ENCODE measurements around the gene CMIP. TPM values are rescaled to one million over a fixed set of nuclear protein-coding genes. Genes with fewer than 3 reads are reported as not detected.

The CMIP gene
- total RNA-seq, 6 experiments from 2014 or later: 12.2 to 23.0 (median 16.5) TPM

GRCh38 chr16:81519301-81520150, 74.9 kb downstream of the CMIP start:
- Histone ChIP-seq H3K4me3 (no peak overlapping the region), H3K9me3 (no peaks in the 10 kb centered on the region), H3K27me3 (no peaks in the 10 kb centered on the region), H3K36me3 (no peaks in the 10 kb centered on the region), H3K27ac (no peak overlapping the region), H3K4me1 (peaks cover 0 to 16% (median 4%) of the 10 kb centered on the region in 4 donors)
- ATAC-seq (peak; percentile 8 to 61 (median 26)), DNase-seq (peak in 1 of 3 donors; percentile 36)
- no peak for TF ChIP-seq POLR2A (IDR thresholded peaks at IDR 0.05)
- no peak for TF ChIP-seq CTCF (IDR thresholded peaks at IDR 0.05)
- WGBS (ENCODE audit: insufficient coverage, low coverage, low lambda C conversion rate, missing lambda C conversion rate): 88% methylated on average over 4 of the region's 9 CpGs
- intact Hi-C loops (cut with DNase I): no loop called here

- Histone ChIP-seq H3K4me1 (peaks cover 0 to 10% (median 1%) of the 10 kb centered on the region in 4 donors), H3K27me3 (no peaks in the 10 kb centered on the region), H3K27ac (no peak overlapping the region), H3K9me3 (no peaks in the 10 kb centered on the region), H3K36me3 (no peaks in the 10 kb centered on the region), H3K4me3 (no peak overlapping the region)
- ATAC-seq: no peak
- intact Hi-C loops (cut with DNase I): no loop called here
- 53% methylated on average over 2 of the region's 4 CpGs for WGBS (ENCODE audit: insufficient coverage, low coverage, low lambda C conversion rate, missing lambda C conversion rate)
- no peak for DNase-seq
- TF ChIP-seq CTCF (IDR thresholded peaks at IDR 0.05): no peak
These were observed 75.5 kb downstream of the CMIP start for GRCh38 chr16:81520151-81520470.

GRCh38 chr16:81520560-81521135, 76.0 kb downstream of the CMIP start:
- H3K27ac ChIP-seq: no peak overlapping the region

GRCh38 chr16:81521141-81521626, 76.6 kb downstream of the CMIP start:
- Histone ChIP-seq H3K36me3 (no peaks in the 10 kb centered on the region), H3K4me3 (no peak overlapping the region), H3K27ac (no peak overlapping the region), H3K27me3 (no peaks in the 10 kb centered on the region), H3K9me3 (no peaks in the 10 kb centered on the region), H3K4me1 (peaks cover 0 to 9% (median under 1%) of the 10 kb centered on the region in 4 donors)
- intact Hi-C loops (cut with DNase I): no loop called here
- ATAC-seq: peak in 2 of 4 donors; percentile 12 to 40
- DNase-seq: peak in 1 of 3 donors; percentile 51
- WGBS (ENCODE audit: insufficient coverage, low coverage, low lambda C conversion rate, missing lambda C conversion rate): 80% methylated on average over 8 of the region's 19 CpGs
- TF ChIP-seq CTCF (IDR thresholded peaks at IDR 0.05) (no peak), POLR2A (IDR thresholded peaks at IDR 0.05) (no peak)

More at GRCh38 chr16:81520560-81521135, 76.0 kb downstream of the CMIP start:
- DNase-seq (no peak), ATAC-seq (no peak)
- WGBS (ENCODE audit: insufficient coverage, low coverage, low lambda C conversion rate, missing lambda C conversion rate): no CpG with 5 or more reads among the region's 5 CpGs
- Histone ChIP-seq H3K4me3 (no peak overlapping the region), H3K27me3 (no peaks in the 10 kb centered on the region), H3K4me1 (peaks cover 0 to 7% (median 0%) of the 10 kb centered on the region in 4 donors), H3K9me3 (no peaks in the 10 kb centered on the region), H3K36me3 (no peaks in the 10 kb centered on the region)
- intact Hi-C loops (cut with DNase I): no loop called here
- TF ChIP-seq POLR2A (IDR thresholded peaks at IDR 0.05): no peak
- no peak for TF ChIP-seq CTCF (IDR thresholded peaks at IDR 0.05)

All from right lobe of liver (tissue), 6 donors.